Measurements from ENCODE around the gene RPP40.
"Not testable (repeated sequence)": the region's sequence is repeated elsewhere in the genome, so short reads cannot be mapped to it uniquely, and the experiment has no call there.

Gene RPP40

DNA sequence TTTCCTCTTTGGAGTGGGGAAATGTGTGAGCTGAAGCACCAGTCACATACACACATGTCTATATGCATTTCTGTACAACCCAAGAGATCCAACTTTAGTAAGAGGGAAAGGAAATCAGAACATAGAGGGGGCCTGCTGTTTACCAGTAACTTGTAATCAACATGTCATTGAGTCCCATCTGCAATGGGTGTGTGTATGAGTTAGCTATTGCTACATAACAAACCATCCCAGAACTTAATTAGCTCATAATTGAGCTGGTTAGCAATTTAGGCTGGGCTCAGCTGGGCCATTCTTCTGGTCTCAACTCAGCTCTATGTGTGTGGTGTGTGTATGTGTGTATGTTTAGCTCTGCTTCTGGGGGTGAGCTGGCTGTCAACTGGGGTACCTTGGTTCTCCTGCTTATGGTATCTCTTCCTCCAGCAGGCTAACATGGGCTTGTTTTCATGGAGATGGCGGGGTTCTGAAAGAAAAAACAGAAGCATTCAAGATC is 10.3 kb upstream of the RPP40 start:
- no peak for DNase-seq

DNA sequence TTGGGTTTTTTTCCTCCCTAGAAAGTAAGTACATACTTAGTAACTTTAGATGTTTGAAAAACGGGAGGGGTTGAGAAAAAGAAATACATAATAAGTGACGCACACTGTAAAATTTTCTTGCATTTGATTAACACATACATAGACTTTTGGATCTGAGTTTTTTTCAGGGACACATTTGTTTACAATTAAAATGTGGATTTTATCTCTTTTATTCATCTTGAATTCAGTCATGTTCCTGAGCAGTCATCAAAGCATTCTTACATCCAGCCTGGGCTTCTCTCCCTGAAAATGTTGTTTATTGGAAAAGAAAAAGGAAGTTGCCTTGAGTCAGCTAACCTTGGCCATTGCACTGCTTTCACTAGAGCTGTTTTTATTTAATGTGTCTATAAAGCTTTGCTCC is 8.7 kb upstream of the RPP40 start:
- DNase-seq: no peak

DNA sequence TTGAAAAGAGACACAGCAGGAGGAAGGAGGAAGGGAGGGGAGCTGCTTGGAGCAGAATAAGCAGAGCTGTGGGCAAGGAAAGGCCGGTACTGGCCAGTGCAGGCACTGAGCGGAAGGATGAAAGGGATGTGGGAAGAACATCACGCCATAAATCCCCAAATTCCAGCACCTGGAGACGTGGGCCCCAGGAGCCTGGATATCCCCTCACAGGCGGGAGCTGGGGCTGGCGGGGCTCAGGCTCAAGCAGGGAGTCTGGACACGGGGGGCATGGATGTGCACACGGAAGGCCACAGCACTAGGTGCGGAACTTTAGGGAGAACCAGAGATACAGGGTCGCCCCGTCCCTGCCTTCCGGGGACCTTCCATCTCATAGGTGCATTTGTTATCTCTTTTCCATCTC is 7.5 kb upstream of the RPP40 start:
- no peak for DNase-seq

DNA sequence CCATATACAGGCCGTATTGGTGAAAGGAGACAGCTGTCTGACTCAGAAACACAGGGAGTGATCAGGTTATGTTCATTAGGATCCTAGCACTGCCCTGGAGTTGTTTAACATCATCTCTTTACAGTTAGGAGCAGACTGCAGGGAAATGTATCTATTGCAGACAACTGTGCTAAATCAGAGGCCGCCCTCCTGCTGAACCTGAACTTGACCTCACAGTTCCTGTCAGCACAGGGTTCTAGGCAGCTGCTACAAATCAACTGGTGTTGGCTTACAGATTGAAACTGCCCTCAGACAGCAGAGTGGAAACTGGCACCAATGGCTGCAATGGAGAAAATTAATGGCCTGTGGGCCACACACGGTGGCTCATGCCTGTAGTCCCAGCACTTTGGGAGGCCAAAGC is 3.7 kb upstream of the RPP40 start:
- DNase-seq: no peak

DNA sequence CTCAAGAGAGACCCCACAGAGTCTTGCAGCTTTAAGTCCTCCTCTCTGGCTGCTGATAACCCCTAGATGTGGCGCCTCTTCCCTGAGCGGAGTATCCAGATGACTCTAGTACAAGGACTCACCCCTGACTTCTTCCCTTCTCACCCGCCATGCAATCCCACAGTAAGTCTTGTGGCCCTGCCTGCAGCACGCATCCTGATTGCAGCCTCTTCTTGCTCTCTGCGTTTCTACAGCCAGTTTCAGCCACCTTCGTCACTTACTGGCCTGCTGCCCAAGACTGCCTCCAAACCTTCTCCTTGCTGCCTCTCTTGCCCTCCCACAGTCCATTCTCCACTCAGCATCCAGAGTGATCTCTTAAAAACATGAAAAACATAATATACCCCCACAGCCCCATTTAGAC is 2.4 kb upstream of the RPP40 start:
- no peak for DNase-seq

DNA sequence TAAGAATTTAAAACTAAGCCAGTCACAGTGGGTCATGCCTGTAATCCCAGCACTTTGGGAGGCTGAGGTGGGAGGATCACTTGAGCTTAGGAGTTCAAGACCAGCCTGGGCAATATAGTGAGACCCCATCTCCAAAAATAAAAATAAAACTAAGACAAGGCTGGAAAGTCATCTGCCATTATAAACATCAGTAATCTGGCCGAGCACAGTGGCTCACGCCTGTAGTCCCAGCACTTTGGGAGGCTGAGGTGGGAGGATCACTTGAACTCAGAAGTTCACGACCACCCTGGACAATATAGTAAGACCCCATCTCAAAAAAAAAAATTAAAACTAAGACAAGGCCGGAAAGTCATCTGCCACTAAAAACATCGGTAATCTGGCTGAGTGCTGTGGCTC is 1.2 kb upstream of the RPP40 start:
- DNase-seq: not testable (repeated sequence)

DNA sequence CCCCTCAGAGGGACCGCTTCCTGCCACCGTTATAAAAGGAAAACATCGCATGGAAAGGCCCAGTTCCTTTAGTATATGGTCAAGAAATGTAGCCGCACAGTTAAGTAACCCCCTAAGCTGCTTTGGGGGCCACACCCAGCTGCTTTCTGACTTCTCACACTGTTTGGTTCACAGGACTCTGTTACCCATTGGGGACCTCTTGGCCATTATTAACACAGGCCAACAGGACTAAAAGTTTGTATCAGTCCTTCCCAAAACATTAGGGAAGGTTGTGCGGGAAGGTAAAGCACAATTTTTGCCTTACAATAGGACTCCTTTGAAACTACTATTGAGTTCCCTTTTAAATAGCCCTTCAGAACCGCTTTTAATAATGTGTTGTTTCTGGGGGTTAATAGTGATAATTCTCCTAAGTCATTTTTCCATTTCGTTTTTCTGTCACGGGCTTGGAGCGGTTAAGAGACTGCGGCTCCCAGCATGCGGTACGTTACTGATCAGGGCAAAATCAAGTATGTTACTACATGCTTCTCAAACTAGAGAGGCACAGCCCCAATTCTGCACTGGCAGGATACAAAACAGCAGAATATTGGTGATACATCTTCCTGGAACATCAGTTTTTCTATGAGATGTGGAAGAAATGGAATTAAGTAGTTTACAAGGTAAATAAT is 668 bp upstream of the RPP40 start:
- no peak for DNase-seq

DNA sequence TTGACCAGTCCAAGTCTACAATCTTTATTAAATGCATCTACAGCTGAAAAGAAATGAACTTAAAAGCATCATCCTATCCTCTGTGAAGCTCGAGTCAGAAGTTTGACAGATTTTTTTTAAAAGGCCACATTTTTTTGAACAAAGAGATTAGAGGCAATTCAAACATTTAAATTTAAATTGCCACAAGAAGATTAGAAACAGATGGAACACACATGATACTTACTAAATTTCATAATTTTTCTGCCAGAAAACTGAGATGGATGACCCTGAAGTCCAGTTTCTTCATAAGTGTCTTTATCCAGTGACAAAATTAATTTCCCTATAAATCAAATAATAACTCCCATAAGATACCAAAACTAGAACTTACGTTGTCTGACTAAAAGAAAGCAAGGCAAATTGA is 4.3 kb downstream of the RPP40 start:
- no peak for DNase-seq

DNA sequence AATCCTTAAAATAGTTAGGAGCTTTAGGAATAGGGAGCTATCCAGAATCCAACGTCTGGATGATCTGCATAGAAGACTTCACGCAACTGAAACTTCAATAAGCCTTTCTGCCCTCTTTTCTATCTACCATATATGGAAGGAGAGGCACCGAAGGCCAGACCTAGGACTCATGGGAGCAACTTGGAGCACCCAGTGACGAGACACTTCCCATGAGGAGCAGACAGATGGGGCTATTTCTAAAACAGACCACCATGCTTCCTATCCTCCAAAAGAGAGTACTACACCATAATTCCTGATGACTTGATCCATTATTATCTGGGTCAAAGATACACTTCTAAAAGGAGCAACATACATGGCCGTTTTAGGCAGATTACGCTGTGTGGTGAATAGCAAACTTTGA is 6.0 kb downstream of the RPP40 start:
- no peak for DNase-seq

DNA sequence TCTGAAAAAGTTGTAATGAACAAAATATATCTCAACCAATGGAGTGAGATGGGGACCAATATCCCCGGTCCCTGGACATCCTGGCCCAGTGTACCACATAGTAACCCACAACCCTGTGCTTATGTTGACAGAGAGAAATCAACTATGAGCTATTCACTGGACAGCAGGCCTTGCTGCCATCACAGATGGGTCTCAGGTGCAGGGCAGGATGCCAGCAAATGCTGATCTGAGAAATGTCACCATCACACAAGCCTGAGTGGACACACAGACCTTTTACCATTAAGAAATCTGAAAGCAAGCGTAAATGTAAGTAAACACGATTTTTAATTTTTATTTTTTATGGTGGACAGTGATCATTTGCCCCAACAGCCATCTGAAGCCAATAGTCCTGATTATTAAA is 9.1 kb downstream of the RPP40 start:
- no peak for DNase-seq

DNA sequence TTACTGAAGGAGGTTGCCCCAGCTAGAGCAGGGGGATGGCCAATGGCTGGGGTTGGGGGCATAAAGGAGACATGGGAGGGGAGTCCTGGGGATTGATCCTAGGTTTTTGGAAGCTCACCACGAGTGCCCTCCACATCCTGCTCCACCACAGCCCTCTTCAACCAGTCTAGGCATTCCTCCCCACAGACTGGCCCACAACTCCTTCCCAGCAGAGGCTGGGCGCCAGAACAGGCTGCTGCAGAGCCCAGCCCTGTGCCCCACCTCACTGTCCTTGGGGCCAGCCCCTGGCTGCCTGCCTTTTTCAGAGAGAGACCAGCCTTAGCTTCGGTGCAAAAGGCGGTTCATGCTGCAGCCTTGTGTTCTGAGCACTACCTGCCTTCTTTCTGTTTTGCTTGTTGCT is 16.4 kb downstream of the RPP40 start:
- DNase-seq: no peak

DNA sequence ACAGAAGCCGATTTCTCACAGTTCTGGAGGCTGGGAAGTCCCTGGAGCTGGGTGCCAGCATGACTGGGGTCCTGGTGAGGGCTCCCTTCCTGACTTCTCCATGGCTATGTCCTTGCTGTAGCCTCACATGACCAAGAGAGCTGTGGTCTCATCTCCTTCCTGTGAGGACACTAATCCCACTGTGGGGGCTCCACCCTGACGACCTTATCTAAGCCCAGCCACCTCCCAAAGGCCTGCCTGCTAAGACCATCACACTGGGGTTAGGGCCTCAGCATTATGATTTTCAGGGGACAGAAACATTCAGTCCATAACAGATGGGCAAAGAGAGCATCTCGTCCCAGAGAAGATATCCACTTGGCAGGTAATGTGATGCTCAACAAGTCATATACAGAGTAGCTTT is 16.8 kb downstream of the RPP40 start:
- DNase-seq: no peak

DNA sequence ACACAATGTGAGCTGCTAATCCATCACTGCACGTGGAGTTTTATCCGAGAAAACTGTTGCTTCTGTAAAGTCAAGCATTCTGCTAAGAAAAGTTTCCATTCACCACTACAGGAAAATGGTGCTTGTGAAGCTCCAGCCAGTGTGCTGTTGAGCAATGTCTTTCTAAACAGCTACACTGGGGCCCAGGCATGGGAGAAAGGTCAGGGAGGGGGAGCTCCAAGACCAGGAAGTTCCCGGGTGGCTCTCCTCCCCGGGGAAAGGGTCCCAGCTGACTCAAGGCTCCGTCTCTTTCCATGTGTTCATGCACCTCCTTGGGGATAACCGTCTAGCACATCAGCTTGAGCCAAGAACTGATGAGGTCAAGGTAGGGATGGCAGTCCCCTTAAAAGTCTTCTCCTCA is 20.5 kb downstream of the RPP40 start:
- no peak for DNase-seq

DNA sequence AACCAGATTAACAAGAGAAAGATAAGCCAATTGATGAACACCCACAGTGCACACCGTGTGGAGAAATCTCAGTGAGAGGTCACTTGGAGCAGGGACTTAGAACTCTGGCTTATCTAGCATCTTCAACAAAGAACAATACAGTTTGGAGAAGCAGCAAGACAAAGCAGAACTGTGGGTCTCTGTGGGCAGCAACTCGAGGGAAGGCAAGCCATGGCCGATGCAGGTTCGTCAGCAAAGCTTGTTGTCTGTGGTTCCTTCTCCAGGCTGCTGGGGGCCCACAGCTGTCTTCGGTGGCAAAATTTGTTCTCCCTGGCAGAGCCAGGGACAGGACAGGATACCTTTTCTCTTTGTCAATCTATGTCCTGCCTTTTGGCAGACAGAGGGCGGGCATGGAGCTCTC is 22.1 kb downstream of the RPP40 start:
- no peak for DNase-seq

DNA sequence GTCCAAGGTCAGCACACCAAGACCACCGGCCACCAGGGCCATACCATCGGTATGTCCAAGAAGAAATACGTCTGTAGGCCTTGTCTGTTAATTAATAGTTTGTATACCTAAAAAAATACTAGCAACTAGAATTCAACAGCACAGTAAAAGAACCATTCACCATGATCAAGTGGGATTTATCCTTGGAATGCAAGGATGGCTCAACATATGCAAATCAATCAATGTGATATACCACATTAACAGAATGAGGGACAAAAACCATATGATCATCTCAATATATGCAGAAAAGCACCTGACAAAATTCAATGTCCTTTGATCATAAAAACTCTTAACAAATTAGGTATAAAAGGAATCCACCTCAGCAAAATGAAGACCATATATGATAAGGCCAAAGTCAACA is 24.4 kb downstream of the RPP40 start:
- DNase-seq: no peak

DNA sequence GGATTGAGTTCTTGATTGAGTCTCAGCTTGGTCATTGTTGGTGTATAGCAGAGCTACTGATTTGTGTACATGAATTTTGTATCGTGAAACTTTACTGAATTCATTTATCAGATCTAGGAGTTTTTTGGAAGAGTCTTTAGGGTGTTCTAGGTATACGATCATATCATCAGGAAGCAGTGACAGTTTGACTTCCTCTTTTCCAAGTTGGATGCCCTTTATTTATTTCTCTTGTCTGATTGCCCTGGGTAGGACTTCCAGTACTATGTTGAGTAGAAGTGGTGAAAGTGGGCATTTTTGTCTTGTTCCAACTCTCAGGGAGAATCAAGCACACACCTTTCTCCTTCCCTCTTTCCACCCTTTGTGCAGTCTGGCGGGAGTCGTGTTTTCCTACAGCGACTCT is 26.4 kb downstream of the RPP40 start:
- no peak for DNase-seq

DNA sequence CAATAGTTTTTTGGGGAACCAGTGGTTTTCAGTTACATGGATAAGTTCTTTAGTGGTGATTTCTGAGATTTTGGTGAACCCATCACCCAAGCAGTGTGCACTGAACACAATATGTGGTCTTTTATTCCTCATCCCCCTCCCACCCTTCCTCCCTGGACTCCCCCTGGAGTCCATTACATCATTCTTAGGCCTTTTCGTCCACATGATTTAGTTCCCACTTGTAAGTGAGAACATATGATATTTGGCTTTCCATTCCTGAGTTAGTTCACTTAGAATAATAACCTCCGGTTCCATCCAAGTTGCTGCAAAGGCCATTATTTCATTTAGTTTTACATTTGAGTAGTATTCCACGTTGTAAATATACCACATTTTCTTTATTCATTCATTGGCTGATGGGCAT is 28.3 kb downstream of the RPP40 start:
- no peak for DNase-seq

DNA sequence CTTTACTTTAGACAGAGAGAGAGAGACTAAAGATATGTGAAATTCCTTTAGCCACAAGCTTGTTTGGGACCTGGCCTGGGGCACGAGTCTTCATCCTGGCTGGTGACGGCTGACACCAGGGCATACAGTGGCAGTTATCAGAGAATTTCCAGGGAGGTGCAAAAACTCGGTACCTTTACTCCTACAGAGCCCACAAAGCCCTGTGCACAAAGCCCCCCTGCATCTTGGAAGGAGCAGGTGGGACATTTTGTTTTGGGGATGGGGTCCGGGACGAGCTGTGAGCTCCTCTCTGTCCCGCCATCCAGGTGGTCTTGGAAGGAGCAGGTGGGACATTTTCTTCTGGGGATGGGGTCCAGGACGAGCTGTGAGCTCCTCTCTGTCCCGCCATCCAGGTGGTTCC is 28.9 kb downstream of the RPP40 start:
- DNase-seq: no peak

DNA sequence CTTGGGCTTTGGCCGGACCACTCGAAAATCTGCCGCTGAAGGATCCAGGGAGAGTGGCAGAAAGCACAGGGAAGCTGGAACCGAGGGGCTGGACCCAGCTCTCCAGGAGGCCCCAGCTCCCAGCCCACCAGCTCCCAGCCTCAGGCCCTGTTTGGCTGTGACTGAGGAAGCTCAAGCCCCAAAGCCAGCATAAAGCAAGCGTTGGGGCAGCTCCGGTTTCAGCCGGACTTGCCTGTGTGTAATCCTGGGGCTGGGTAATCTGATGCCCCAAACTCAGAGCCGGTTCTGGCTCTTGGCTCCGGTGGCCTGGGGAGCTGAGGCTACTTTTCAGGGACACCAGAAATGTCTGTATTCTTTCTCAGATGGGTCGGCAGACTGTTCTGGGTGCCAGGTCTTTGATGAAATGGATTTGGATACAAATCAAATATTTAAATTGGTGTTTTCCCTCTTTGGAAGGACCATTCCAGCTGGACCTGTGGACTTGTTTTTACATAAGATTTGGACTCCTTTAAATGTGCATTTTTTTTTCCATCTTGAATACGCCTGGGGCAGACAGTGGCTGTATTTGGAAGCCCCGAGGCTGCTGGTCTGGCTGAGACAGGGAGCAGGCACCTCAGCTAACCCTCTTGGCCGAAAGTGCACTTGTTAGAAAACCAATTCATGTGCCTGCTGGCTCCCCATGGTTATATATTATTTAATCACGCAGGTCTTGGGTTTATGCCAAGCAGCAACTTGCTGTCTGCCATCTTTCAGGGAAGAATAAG is 29.7 kb downstream of the RPP40 start:
- DNase-seq: no peak

DNA sequence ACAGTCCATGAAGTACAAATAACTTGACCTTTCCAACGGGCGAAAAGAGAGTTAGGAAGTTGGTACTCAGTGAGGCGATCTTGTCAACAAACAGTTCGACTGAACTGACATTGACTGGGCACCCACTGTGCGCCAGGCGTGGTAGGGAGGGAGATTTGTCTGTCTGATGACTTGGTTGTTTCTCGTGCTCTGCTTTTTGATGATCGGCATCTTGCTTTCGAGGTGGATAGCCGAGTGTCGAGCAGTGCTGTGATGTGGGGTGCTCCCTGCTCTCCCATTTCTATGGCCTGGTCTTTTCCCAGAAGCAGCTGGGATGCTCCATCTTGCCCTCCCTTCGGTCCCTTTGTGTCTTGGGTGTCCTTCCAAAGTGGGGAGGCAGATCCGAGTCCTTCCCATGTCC is 30.4 kb downstream of the RPP40 start:
- no peak for DNase-seq

DNA sequence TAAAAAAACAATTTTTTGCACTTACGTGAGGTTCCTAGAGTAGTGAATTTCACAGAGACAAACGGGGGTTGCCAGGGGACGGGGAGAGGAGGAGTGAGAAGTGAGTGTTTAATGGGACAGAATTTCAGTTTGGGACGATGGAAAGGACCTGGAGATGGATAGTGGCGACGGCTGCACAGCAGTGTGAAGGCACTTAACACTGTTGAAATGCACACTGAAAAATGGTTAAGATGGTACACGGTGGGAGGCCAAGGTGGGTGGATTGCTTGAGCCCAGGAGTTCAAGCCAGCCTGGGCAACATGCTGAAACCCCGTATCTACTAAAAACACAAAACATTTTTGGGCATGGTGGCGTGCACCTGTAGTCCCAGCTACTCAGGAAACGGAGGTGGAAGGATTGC is 31.4 kb downstream of the RPP40 start:
- no peak for DNase-seq

DNA sequence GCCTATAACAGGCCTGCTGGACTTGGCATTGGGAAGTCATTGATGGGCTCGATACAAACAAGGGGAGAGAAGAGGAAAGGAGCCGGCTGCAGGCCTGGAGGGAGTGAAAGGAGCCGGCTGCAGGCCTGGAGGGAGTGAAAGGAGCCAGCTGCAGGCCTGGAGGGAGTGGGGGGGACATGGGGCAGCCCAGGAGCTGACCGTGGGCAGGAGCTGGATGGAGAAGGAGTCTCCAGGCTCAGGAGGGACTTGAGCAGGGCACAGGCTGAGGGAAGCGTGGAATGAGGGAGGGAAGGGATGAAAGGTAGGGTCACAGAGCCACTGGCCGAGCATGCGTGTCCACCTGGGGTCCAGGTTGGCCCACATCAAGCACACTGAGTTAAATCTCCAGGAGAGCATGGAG is 32.0 kb downstream of the RPP40 start:
- no peak for DNase-seq

DNA sequence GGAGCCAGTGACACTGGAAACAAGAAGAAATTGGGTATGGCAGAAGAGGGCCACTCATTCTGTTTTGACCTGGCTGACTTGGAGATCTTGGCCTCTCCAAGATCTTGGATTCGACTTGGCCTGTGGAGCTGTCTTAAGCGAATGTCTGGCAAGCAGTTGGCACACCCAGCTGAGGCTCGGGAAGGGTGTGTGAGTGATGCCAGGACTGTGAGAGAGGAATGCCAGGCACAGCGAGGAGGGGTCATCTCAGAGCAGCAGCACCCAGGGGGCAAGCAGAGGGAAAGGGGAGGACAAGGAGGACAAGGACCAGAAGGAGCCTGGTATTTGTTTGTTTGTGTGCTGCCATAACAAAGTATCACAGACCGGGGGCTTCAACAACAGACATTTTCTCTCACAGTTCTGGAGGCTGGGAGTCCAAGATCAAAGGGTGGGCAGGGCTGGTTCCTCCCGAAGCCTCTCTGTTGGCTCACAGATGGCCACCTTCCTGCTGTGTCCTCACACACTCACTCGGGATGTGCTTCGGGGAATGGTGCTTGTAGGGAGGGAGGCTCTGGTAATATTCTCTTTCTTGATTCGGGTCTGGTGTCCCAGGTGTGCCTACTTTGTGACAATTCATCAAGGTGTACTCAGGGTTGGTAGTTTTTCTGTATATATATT is 33.0 kb downstream of the RPP40 start:
- DNase-seq: no peak

DNA sequence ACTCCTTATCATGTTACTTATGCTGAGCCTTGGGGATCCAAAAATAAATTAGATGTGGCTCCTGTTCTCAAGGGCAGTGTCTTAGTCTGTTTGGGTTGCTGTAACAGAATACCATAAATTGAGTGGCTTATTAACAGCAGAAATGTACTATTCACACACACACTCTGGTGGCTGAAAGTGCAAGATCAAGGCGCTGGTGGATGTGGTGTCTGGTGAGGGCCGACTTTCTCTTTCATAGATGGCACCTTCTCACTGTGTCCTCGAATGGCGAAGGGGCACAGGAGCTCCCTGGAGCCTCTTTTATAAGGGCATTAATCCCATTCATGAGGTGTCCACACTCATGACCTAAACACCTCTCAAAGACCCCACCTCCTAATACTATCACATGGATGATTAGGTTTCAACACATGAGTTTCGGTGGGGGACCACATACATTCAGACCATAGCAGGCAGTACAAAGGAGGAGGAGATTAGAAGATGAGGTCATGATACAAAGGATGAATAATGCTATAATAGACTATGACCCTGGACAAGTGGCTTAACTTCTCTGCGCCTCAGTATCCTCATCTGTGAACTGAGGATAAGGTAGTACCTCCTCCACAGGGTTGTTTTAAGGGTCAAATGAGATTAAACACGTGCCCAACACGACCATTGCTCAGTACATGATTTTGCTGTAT is 34.1 kb downstream of the RPP40 start:
- no peak for DNase-seq

All from activated T-cell treated with anti-CD3 and anti-CD28 coated beads for 4 hours (primary cell).